Testis (tissue), 3 donors: ENCODE data around the gene CPM. TPM values are rescaled to one million over a fixed set of nuclear protein-coding genes. Genes with fewer than 3 reads are reported as not detected.
"Not testable (repeated sequence)": the region's sequence is repeated elsewhere in the genome, so short reads cannot be mapped to it uniquely, and the experiment has no call there.

ENCODE experiments used
- DNase-seq: peaks from one replicate; pipeline ENCODE4 v3.0.0-alpha.2; 2019
- H3K27ac ChIP-seq, 2 donors: fragments of 200-600 bp; sonication (generic); one replicate each; pipeline ENCODE4 v1.5.1; 2019
- H3K27me3 ChIP-seq: fragments of 200-600 bp; sonication (generic); one replicate; pipeline ENCODE4 v1.5.1; 2019
- H3K36me3 ChIP-seq: fragments of 200-600 bp; sonication (generic); one replicate; pipeline ENCODE4 v1.5.1; 2017; ENCODE audit warnings: low read depth; ENCODE audit errors: missing control alignments
- H3K4me1 ChIP-seq: fragments of 200-600 bp; sonication (generic); one replicate; pipeline ENCODE4 v1.5.1; 2019
- H3K4me3 ChIP-seq, 2 donors: fragments of 200-600 bp; sonication (generic); one replicate each; pipeline ENCODE4 v1.5.1; 2017 to 2019
- H3K9me3 ChIP-seq: fragments of 200-600 bp; sonication (generic); one replicate; pipeline ENCODE4 v1.5.1; 2017
- CTCF ChIP-seq, 3 experiments: fragments of 450-650 bp in 2 of 3; fragments of 200-600 bp in 1 of 3; sonication (generic) in 1 of 3; IDR thresholded peaks; one replicate each; pipeline ENCODE4 v1.5.1; 2016 to 2019; ENCODE audit warnings: antibody characterized with exemption in 3 of 3, mild to moderate bottlenecking in 2 of 3, moderate library complexity in 1 of 3
- POLR2A ChIP-seq: fragments of 450-650 bp; IDR thresholded peaks from one replicate; pipeline ENCODE4 v1.6.1; 2017; ENCODE audit warnings: antibody characterized with exemption, mild to moderate bottlenecking, moderate library complexity
- WGBS, 2 donors: methylation state at CpG; one replicate each; pipeline ENCODE4 v1.1.5; 2018; 5-methylcytosine and 5-hydroxymethylcytosine counted together
- intact Hi-C: fragments of 100-400 bp; cut with DNase I; formaldehyde crosslinking; loops from one replicate; pipeline ENCODE4 v1.15.1; 2023; ENCODE audit warnings: low total_unique reads
- polyA plus RNA-seq: library from polyadenylated mRNA; stranded (reverse); fragments of 350-450 nt; fragmentation: Illumina TruSeq; extraction: RNeasy Lipid Tissue Mini Kit (QIAGEN cat#74804); gene quantifications from one replicate; pipeline ENCODE4 v1.2.3, GENCODE V29; 2014; ENCODE audit warnings: low read depth, low replicate concordance; ENCODE audit not compliant: insufficient read depth
- total RNA-seq, 2 donors: library from RNA; depleted of rRNA; stranded (reverse); fragments of >200 nt; gene quantifications; one replicate each; pipeline ENCODE4 v1.2.3, GENCODE V29; 2016

CPM gene
- total and polyA plus RNA-seq, 3 donors from 2014 or later = 9.3 to 38.0 (median 22.5) TPM

- 52 to 58% methylated on average over 12 of the region's 12 CpGs for whole genome bisulfite sequencing, 2 donors
- Histone ChIP-seq H3K27me3 (no peaks in the 10 kb centered on the region), H3K27ac (peak overlapping the region; percentile 96 to 100), H3K4me1 (peaks cover 4% of the 10 kb centered on the region), H3K4me3 (peak overlapping the region; percentile 87 to 96), H3K9me3 (no peaks in the 10 kb centered on the region), H3K36me3 (no peaks in the 10 kb centered on the region)
- TF ChIP-seq CTCF (IDR thresholded peaks at IDR 0.05) (no peak), POLR2A (no peak)
- intact Hi-C loops = no loop called here
- no peak for DNase-seq
These were observed 123.6 kb downstream of the CPM start for GRCh38 chr12:68809190-68810026.

- H3K27me3 ChIP-seq = no peaks in the 10 kb centered on the region
- intact Hi-C loops = no loop called here
- peak overlapping the region; percentile 87 to 96 for H3K4me3 ChIP-seq
- peak; percentile 75 for DNase-seq
- WGBS, 2 donors = 1 to 2% methylated on average over 8 to 41 of the region's 61 CpGs
- no peaks in the 10 kb centered on the region for H3K9me3 ChIP-seq
- TF ChIP-seq POLR2A = no peak
- TF ChIP-seq CTCF (IDR thresholded peaks at IDR 0.05) = no peak
- H3K27ac ChIP-seq = peak overlapping the region; percentile 96 to 100
- H3K4me1 ChIP-seq = peaks cover 4% of the 10 kb centered on the region
- no peaks in the 10 kb centered on the region for H3K36me3 ChIP-seq
These were observed 124.4 kb downstream of the CPM start for GRCh38 chr12:68808388-68809189.

GRCh38 chr12:68807576-68808387, 125.2 kb downstream of the CPM start, which contains the start of gene MDM2:
MDM2 (plus strand) TSS chr12:68808177; CDS start chr12:68808478, 301 bp downstream.
- intact Hi-C loops = no loop called here
- 0 to 2% methylated on average over 31 to 46 of the region's 72 CpGs for WGBS, 2 donors
- TF ChIP-seq CTCF (IDR thresholded peaks at IDR 0.05) = peak; percentile 76 to 81 (median 81)
- TF ChIP-seq POLR2A = peak; percentile 37

GRCh38 chr12:68807274-68807575, 125.7 kb downstream of the CPM start:
- Histone ChIP-seq H3K27ac (peak overlapping the region; percentile 96 to 100), H3K4me3 (peak overlapping the region; percentile 87 to 96)
- H3K36me3 ChIP-seq, H3K4me1 ChIP-seq, intact Hi-C loops, H3K27me3 ChIP-seq, H3K9me3 ChIP-seq, DNase-seq: not testable (repeated sequence)
- WGBS, 2 donors = 4 to 8% methylated on average over 8 to 10 of the region's 10 CpGs

More at GRCh38 chr12:68807576-68808387, 125.2 kb downstream of the CPM start, which contains the start of gene MDM2:
- DNase-seq = peak; percentile 90
- H3K9me3 ChIP-seq = no peaks in the 10 kb centered on the region
- no peaks in the 10 kb centered on the region for H3K36me3 ChIP-seq
- H3K27ac ChIP-seq = peak within 1 kb of the TSS; percentile 96 to 100
- H3K4me3 ChIP-seq = peak within 1 kb of the TSS; percentile 87 to 96
- H3K4me1 ChIP-seq = peaks cover 4% of the 10 kb centered on the region
- no peaks in the 10 kb centered on the region for H3K27me3 ChIP-seq
